GM18870 (cell line): ENCODE results near the gene CDKN2D.
"Not testable (repeated sequence)": the region's sequence is repeated elsewhere in the genome, so short reads cannot be mapped to it uniquely, and the experiment has no call there.

ENCODE experiments used
- ATAC-seq: cut with Tn5 transposase; IDR thresholded peaks from one replicate; pipeline ENCODE4 v1.9.1; 2021; ENCODE audit warnings: moderate library complexity; ENCODE audit not compliant: unreplicated experiment

Gene CDKN2D

DNA sequence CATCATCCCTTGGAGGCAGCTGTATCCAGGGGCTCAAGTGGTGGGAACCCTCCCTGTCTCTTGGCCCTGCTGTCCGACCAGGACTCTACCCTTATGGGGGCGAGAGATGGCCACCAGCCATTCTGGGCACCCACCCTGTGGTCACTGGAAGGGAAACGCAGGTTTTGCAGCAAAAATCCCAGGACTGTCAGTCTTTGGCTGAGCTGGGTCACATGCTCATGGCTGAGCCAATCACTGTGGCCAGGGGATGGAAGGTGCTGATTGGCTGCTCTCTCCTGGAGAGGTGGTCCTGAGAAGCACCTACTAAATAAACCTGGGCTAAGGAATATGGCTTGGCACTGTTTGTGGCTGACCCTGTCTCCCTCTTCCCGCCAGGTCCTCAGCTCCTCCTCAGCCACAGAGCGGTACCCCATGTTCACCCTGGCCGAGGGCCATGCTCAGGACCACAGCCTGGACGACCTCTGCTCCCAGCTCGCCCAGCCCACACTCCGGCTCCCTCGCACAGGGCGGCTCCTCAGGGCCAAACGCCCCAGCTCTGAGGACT is 16.2 kb downstream of the CDKN2D start:
- ATAC-seq = no peak

DNA sequence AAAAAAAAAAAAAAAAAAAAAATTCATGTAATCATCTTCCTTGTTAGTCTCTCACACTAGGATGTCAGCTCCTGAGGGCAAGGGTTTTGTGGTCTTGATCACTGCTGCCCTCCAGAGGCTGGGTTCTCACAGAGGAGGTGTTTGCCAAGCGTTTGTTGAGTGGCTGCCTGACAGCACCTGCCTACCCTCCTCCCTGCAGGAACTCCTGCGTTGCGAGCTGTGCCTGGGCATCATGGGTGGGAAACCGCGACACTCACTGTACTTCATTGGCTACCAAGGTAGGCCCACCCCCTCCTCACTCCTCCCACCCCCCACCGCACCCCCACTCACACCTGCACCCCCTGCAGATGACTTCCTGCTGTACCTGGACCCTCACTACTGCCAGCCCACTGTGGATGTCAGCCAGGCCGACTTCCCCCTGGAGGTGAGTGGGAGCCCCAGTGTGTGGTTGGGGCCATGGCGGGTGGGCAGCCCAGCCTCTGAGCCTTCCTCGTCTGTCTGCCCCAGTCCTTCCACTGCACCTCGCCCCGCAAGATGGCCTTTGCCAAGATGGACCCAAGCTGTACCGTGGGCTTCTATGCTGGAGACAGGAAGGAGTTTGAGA is 17.0 kb downstream of the CDKN2D start:
- no peak for ATAC-seq

DNA sequence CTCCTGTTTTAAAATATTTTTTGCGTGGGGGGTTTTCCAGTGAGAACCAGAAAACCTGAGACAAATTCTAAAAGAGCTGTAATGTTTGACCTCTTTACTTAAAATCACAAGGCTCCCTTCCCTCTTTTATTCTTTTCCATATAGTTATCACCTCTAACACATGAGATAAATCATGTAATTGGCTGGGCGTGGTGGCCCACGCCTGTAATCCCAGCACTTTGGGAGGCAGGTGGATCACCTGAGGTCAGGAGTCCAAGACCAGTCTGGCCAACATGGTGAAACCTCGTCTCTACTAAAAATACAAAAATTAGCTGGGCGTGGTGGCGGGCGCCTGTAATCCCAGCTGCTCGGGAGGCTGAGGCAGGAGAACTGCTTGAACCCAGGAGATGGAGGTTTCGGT is 17.8 kb downstream of the CDKN2D start:
- not testable (repeated sequence) for ATAC-seq

DNA sequence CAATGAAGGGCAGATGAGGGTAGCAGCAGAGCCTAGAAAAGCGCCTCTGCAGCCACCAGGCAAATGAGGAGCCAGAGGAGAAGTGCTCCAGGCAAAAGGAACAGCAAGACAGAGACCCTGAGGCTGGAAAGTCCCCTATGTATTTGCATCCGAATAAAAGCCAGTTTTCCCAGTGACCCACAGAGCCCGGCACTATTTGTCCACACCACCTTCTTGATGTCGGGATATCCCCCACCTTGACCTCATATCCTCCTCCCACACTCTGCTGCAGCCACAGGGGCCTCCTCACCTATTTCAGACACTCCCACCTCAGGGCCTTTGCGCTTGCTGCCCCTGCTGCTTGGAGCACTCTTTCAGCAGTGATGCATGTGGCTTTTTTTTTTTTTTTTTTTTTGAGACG is 18.4 kb downstream of the CDKN2D start:
- ATAC-seq = no peak

DNA sequence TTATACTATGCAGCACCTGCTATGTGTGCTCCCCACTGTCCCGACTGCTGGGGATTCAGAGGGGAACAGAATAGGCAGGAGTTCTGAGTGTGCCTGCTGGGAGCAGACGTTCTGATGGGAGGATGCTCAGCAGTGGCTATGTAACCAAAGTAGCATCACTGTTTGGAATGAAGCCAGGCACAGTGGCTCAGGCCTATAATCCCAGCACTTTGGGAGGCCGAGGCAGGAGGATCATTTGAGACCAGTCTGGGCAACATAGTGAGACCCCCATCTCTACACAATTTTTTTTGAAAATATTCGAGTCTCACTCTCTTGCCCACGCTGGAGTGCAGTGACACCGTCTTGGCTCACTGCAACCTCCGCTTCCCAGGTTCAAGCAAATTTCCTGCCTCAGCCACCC is 19.0 kb downstream of the CDKN2D start:
- no peak for ATAC-seq

DNA sequence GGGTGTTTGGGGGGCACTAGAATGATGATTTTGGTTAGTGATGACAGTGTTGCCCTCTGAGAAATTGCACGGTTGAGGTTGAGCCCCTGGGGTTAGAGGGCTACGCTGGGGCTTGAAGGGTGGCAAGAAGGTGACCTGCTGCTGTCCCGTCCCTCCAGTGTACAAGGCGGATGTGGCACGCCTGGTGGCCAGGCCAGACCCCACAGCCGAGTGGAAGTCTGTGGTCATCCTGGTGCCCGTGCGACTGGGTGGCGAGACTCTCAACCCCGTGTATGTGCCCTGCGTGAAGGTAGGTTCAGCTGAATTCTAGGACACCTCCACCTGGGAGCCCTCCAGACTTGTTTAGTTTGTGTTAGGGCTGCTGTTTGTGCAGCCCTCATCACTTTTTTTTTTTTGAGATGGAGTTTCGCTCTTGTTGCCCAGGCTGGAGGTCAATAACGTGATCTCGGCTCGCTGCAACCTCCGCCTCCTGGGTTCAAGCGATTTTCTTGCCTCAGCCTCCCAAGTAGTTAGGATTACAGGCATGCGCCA is 20.0 kb downstream of the CDKN2D start:
- ATAC-seq = no peak

DNA sequence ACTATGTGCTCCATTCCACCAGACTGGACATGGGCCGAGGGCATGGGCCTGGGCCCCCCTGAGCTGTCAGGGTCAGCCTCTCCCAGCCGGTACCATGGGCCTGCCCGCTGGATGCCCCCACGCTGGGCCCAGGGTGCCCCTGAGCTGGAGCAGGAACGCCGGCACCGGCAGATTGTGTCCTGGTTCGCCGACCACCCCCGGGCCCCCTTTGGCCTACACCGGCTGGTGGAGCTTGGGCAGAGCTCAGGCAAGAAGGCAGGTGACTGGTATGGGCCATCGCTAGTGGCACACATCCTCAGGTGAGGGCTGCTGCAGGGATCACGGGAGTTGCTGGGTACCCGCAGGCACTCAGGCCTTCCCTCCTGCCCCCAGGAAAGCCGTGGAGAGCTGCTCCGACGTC is 22.0 kb downstream of the CDKN2D start:
- ATAC-seq = no peak

DNA sequence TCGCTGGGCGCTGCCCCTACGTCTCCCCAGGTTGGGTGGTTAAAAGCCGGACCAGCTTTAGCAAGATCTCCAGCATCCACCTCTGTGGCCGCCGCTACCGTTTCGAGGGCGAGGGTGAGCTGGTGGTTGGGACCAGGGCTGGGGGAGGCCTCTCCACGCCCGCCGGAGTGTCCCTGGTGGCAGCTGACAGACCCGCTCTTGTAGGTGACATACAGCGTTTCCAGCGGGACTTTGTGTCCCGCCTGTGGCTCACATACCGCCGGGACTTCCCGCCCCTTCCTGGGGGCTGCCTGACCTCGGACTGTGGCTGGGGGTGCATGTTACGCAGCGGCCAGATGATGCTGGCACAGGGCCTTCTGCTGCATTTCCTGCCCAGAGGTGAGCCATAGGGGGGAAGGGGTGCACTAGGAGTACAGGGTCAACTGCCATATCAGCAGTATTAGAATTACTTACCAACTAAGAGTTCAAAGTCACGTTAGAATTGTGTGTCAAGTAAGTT is 24.0 kb downstream of the CDKN2D start:
- ATAC-seq = no peak

DNA sequence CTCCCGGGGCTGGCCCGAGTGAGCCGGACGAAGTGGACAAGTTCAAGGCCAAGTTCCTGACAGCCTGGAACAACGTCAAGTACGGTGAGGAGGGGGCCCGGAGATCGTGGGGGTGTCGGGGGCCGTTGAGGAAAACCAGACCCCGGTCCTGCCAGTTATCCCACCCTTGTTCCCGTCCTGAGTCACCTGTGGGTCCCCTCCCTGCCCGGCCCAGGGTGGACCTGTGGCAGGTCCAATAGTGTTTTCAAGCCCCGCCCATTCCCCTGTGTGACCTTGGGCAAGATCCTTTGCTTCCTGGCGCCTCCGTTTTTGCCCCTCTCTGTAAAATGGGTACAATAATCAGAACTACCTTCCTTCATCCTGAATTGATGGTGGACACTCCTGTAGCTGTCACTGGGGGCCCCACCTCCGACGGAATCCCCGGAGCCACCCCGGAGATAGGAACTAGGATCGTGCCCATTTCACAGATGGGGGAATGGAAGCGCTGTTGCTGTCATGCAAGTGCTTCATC is 24.5 kb downstream of the CDKN2D start:
- no peak for ATAC-seq

DNA sequence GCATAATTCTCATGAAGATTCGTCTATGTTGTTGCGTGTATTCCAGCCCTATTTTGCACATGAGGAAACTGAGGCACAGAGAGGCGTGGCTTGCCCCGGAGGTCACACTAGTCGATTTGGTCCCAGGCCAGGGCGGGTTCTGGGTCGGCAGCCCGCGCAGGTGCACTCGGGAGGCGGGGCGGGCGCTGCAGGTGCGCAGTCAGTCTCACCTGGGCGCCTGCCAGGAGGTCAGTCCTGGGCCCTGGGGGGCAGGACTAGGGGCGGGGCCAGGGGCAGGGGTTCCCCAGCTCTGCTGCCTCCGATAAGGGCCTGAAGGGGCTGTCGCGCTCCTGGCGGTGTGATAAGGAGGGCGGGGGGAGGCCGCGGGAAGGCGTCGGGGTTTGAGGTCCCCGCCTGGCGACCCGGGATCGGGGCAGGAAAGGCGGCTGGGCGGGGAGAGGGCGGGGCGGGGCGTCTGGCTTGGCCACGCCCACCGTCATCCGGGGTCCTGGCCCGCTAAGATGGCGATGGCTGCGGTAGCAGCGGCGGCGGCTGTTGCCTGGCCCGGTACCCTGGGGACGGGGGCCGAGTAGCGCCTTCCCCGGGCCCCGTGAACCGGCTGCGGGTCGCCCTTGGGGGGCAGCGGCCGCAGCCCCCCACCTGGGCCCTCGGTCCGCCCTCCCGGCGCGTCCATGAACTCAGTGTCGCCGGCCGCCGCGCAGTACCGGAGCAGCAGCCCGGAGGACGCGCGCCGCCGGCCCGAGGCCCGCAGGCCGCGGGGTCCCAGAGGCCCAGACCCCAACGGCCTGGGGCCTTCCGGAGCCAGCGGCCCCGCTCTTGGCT is 25.1 kb downstream of the CDKN2D start, which contains the start of gene ATG4D:
ATG4D (plus strand) TSS at position 485 of the 822 bp plus-strand sequence; CDS start at position 672, 187 bp downstream.
- ATAC-seq = no peak

DNA sequence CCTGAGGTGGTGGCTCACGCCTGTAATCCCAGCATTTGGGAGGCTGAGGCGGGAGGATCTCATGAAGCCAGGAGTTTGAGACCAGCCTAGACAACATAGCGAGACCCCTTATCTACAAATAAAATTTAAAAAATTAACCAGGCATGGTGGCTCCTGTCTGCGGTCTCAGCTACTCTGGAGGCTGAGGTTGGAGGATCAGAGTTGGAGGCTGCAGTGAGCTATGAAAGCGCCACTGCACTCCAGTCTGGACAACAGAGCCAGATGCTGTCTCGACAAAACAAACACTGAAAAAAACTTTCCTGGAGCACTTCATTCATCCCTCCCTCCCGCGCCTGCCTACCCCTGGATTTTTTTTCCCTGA is 25.7 kb downstream of the CDKN2D start:
- ATAC-seq = no peak

DNA sequence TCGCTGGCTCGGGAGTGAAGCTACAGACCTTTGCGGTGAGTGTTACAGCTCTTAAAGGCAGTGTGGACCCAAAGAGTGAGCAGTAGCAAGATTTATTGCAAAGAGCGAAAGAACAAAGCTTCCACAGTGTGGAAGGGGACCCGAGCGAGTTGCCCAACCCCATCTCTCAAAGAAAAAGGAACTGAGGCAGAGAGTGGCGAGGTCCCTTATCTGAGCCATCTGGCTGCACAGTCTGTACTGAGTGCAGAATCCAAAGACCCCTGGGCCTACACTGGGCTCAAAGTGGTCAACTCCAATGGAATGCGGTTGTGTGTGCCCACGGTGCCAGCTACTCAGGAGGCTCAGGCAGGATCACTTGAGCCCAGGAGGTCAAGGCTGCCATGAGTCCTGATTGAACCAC is 29.8 kb downstream of the CDKN2D start:
- ATAC-seq = not testable (repeated sequence)

DNA sequence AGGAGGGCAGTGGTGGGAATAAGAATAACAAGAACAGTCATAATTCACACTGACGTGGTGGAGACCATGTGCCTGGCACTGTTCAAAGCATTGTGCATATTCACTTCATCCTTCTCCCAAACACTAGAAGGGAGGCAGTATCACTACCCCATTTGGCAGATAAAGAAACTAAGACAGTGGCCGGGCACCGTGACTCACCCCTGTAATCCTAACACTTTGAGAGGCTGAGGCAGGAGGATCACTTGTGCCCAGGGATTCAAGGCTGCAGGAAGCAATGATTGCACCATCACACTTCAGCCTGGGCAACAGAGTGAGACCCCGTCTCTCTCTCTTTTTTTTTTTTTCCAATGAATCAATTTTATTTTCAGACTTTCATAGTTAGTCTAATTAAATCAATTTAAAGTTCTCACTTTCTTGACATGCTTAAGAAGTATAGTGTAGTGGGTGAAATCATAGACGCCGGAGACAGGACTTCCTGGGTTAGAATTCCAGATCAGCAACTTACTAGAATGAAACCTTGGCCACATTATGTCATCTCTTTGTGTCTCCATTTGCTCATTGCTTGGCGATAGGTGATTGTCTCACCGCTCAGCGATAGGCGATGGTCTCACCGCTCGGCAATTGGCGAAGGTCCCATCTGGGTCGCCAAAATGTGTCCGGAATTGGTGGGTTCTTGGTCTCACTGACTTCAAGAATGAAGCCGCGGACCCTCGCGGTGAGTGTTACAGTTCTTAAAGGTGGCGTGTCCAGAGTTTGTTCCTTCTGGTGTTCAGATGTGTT is 30.4 kb downstream of the CDKN2D start:
- ATAC-seq = no peak

DNA sequence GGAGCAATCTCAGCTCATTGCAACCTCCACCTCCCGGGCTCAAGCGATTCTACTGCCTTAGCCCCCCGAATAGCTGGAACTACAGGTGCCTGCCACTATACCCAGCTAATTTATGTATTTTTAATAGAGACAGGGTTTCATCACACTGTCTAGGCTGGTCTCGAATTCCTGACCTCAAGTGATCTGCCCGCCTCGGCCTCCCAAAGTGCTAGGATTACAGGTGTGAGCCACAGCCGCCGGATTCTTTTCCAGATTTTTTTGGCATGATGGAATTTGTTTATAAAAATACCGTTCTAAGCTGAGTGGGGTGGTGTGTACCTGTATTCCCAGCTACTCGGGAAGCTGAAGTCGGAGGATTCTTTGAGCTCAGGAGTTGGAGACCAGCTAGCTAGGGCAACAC is 31.1 kb downstream of the CDKN2D start:
- no peak for ATAC-seq

DNA sequence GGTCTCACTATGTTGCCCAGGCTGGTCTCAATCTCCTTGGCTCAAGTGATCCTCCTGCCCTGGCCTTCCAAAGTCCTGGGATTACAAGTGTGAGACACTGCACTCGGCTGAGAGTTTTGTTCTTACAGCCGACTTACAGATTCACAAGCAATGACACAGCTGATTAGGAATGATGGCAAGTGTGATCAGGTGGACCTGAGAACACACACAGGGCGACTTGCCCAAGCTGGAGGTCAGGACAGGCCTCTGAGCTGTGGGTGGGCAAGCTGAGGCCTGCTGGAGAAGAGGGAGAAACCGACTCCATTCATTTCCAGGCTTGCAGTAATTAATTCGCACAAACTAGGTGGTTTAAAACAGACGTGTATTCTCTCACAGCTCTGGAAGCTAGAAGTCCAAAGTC is 33.2 kb downstream of the CDKN2D start:
- ATAC-seq = no peak

DNA sequence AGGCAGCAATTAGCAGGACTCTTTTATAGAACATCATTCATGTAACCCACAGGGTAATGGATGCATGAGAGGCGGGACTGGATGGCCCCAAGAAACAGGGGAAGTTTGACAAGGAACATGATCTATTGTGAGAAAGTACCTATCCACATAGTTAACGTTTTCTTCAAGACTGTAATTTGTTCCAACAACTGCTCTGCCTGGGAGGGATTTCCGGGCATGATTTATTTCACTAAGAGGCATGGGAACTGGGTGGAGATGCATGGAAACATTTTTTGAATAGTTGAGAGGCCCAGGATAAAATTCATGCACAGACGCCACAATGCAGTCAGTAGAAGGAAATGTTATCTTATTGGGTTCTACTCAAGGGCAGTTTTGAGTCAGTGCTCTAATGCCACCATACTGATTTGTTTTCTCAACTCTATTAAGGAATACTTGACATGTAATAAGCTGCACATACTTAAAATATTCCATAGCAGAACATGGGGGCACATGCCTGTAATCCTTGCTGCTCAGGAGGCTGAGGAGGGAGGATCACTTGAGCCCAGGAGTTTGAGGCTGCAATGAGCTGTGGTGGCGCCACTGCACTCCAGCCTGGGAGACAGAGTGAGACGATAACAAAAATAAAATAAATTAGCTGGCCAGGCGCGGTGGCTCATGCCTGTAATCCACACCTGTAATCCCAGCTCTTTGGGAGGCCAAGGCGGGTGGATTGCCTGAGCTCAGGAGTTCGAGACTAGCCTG is 35.0 kb downstream of the CDKN2D start:
- no peak for ATAC-seq

DNA sequence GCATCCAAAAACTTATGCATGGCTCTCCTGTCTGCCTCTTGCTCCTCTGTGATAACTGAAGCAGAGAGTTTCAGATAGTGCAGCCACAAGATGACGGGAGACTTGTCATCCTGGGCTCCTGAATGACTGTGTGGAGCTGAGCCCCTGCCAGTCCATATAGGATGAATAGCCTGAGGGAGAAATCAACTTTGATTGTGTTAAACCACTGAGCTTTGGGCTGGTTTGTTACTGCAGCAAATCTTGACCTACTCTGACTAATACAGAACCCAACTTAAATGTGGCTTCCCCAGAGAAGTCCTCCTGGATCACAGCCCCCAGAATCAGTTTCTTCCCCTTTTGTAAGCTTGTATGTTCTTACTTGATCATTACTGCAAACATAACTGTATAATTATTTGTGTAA is 36.3 kb downstream of the CDKN2D start:
- ATAC-seq = no peak

DNA sequence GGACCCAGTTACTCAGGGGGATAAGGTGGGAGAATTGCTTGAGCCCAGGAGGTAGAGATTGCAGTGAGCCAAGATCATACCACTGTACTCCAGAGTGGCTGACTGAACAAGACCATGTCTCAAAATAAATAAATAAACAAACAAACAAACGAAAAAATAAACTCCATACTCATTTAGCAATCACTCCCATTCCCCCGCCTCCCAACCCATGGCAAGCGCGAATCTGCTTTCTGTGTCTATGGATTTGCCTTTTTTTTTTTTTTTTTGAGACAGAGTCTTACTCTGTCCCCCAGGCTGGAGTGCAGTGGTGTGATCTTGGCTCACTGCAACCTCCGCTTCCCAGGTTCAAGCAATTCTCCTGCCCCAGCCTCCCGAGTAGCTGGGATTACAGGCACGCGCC is 41.9 kb downstream of the CDKN2D start:
- not testable (repeated sequence) for ATAC-seq

DNA sequence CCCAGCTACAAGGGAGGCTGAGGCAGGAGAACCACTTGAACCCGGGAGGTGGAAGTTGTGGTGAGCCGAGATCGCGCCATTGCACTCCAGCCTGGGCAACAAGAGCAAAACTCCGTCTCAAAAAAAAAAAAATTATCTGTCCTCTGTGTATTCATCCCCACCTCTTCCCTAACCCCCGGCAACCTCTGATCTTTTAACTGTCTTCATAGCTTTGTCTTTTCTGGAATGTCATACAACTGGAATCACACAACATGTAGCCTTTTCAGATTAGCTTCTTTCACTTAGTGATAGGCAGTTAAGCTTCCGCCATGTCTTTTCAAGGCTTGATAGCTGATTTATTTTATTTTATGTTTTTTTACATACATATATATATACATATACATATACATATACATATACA is 43.1 kb downstream of the CDKN2D start:
- ATAC-seq = no peak

DNA sequence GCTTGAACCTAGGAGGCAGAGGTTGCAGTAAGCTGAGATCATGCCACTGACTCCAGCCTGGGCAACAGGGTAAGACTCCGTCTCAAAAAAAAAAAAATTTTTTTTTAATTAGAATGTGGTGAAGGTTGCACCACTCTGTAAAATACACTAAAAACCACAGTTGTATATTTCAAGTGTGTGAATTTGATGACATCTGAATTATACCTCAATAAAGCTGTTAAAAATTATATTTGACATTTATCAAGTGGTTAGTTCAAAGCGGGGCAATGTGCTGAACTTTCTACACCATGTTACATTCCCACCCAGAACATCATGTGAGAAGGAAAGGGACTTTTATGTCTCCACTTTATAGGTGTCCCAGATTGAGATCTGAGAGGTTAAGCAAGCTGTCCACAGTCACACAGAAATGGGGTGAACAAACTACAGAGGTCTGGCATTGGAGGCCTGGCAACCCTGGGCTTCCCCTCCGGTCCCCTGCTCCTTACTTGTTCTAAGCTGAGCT is 45.6 kb downstream of the CDKN2D start:
- no peak for ATAC-seq
